Right atrium auricular region (tissue), 2 donors: Measurements from ENCODE around the gene PROSER2. TPM values are rescaled to one million over a fixed set of nuclear protein-coding genes. Genes with fewer than 3 reads are reported as not detected.

ENCODE experiments used
- DNase-seq: peaks from one replicate; pipeline ENCODE4 v3.0.0-alpha.2; 2019; ENCODE audit warnings: low spot score
- H3K27ac ChIP-seq, 2 donors: fragments of 200-600 bp; sonication (generic); 1 replicate in 1 of 2; 2 replicates in 1 of 2; pipeline ENCODE4 v1.5.1; 2016 to 2019
- H3K27me3 ChIP-seq, 2 donors: fragments of 200-600 bp; sonication (generic); one replicate each; pipeline versions ENCODE4 v1.5.1 to v1.6.0; 2017 to 2019
- H3K36me3 ChIP-seq: fragments of 200-600 bp; sonication (generic); one replicate; pipeline ENCODE4 v1.5.1; 2016
- H3K4me1 ChIP-seq, 2 donors: fragments of 200-600 bp; sonication (generic); one replicate each; pipeline versions ENCODE4 v1.5.1 to v1.6.0; 2017 to 2019
- H3K4me3 ChIP-seq, 2 donors: fragments of 200-600 bp; sonication (generic); 1 replicate in 1 of 2; 2 replicates in 1 of 2; pipeline ENCODE4 v1.5.1; 2017 to 2019; ENCODE audit warnings: mild to moderate bottlenecking in 1 of 2, moderate library complexity in 1 of 2
- H3K9me3 ChIP-seq, 2 donors: fragments of 200-600 bp; sonication (generic); one replicate each; pipeline ENCODE4 v1.5.1; 2019
- total RNA-seq, 2 donors: library from RNA; depleted of rRNA; stranded (reverse); fragments of >200 nt; gene quantifications; one replicate each; pipeline ENCODE4 v1.1.0, GENCODE V29; 2016
- TF ChIP-seq, protein P1 (sequence below), 2 donors: fragments of 200-600 bp; sonication (generic); IDR thresholded peaks; one replicate each; pipeline ENCODE4 v1.5.1; 2019; ENCODE audit warnings: antibody characterized with exemption in 2 of 2

Gene PROSER2
- total RNA-seq, 2 donors from 2014 or later: 1.3 to 3.1 TPM

GRCh38 chr10:11806706-11807105 is 16.4 kb upstream of the PROSER2 start:
- H3K36me3 ChIP-seq: no peaks in the 10 kb centered on the region
- no peaks in the 10 kb centered on the region for H3K4me1 ChIP-seq
- H3K9me3 ChIP-seq: no peaks in the 10 kb centered on the region
- no peaks in the 10 kb centered on the region for H3K27me3 ChIP-seq
- TF ChIP-seq, protein P1, sequence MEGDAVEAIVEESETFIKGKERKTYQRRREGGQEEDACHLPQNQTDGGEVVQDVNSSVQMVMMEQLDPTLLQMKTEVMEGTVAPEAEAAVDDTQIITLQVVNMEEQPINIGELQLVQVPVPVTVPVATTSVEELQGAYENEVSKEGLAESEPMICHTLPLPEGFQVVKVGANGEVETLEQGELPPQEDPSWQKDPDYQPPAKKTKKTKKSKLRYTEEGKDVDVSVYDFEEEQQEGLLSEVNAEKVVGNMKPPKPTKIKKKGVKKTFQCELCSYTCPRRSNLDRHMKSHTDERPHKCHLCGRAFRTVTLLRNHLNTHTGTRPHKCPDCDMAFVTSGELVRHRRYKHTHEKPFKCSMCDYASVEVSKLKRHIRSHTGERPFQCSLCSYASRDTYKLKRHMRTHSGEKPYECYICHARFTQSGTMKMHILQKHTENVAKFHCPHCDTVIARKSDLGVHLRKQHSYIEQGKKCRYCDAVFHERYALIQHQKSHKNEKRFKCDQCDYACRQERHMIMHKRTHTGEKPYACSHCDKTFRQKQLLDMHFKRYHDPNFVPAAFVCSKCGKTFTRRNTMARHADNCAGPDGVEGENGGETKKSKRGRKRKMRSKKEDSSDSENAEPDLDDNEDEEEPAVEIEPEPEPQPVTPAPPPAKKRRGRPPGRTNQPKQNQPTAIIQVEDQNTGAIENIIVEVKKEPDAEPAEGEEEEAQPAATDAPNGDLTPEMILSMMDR (IDR thresholded peaks at IDR 0.05): no peak
- no peak overlapping the region for H3K4me3 ChIP-seq
- DNase-seq: no peak
- H3K27ac ChIP-seq: no peak overlapping the region

GRCh38 chr10:11808808-11809207 is 14.3 kb upstream of the PROSER2 start:
- DNase-seq: no peak
- H3K27me3 ChIP-seq: no peaks in the 10 kb centered on the region
- no peak overlapping the region for H3K27ac ChIP-seq
- no peak overlapping the region for H3K4me3 ChIP-seq
- H3K9me3 ChIP-seq: no peaks in the 10 kb centered on the region
- no peaks in the 10 kb centered on the region for H3K4me1 ChIP-seq
- no peaks in the 10 kb centered on the region for H3K36me3 ChIP-seq
- TF ChIP-seq, protein P1 (IDR thresholded peaks at IDR 0.05): no peak

DNA sequence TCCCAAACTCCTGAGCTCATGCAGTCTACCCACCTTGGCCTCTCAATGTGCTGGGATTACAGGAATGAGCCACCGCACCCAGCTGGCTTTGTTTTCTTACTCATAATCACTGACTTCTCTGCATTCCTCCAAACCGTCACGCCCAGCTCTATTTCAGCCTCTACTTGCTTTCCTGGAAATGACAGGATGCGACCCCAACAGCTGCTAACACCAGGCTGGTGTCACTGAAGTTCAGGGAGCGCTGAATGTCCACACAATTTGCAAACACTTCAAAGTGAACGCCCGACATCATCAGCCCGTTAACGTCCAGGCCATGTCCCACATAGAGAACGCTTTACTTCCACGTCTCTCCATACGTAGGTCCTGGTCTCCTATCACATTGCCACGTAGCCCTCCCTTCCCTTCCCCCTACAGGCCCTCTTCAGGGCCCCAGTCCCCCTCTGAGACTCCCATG is 12.8 kb upstream of the PROSER2 start:
- Histone ChIP-seq H3K4me3 (no peak overlapping the region), H3K4me1 (no peaks in the 10 kb centered on the region), H3K9me3 (no peaks in the 10 kb centered on the region), H3K27me3 (no peaks in the 10 kb centered on the region), H3K36me3 (no peaks in the 10 kb centered on the region), H3K27ac (no peak overlapping the region)
- no peak for DNase-seq
- TF ChIP-seq, protein P1 (IDR thresholded peaks at IDR 0.05): no peak

GRCh38 chr10:11810973-11811372 is 12.2 kb upstream of the PROSER2 start:
- no peak overlapping the region for H3K27ac ChIP-seq
- TF ChIP-seq, protein P1 (IDR thresholded peaks at IDR 0.05): no peak
- H3K9me3 ChIP-seq: no peaks in the 10 kb centered on the region
- H3K4me3 ChIP-seq: no peak overlapping the region
- H3K27me3 ChIP-seq: no peaks in the 10 kb centered on the region
- H3K36me3 ChIP-seq: no peaks in the 10 kb centered on the region
- DNase-seq: no peak
- no peaks in the 10 kb centered on the region for H3K4me1 ChIP-seq

DNA sequence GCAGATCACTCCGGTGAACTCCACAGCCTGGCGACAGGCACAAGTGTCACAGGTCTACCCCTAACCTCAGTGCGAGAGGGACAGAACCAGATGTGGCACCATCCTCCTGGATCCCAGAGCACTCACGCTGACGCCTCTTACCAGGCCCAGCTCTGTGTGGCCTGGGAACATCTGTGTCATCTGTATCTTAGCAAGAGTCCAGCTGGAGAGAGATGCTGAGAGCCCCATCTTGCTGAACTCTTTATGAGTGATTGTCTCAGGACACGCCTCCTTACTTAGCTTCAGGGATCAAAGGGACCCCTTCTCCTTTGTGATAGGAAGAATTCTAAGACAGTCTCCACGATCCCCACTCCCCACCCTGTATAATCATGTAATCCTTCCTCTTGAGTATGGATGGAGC is 10.0 kb upstream of the PROSER2 start:
- no peaks in the 10 kb centered on the region for H3K27me3 ChIP-seq
- DNase-seq: no peak
- no peaks in the 10 kb centered on the region for H3K4me1 ChIP-seq
- no peak overlapping the region for H3K27ac ChIP-seq
- no peak overlapping the region for H3K4me3 ChIP-seq
- H3K9me3 ChIP-seq: no peaks in the 10 kb centered on the region
- H3K36me3 ChIP-seq: no peaks in the 10 kb centered on the region
- TF ChIP-seq, protein P1 (IDR thresholded peaks at IDR 0.05): no peak

GRCh38 chr10:11813855-11814567 is 9.1 kb upstream of the PROSER2 start:
- DNase-seq: no peak
- Histone ChIP-seq H3K36me3 (no peaks in the 10 kb centered on the region), H3K9me3 (no peaks in the 10 kb centered on the region), H3K27me3 (no peaks in the 10 kb centered on the region), H3K4me1 (no peaks in the 10 kb centered on the region), H3K27ac (no peak overlapping the region), H3K4me3 (no peak overlapping the region)
- TF ChIP-seq, protein P1 (IDR thresholded peaks at IDR 0.05): no peak
